Measurements from ENCODE around the gene DHCR24.

Gene DHCR24

GRCh38 chr1:54863267-54863665, 23.7 kb downstream of the DHCR24 start:
- DNase-seq, result no peak

GRCh38 chr1:54861070-54861761, 25.8 kb downstream of the DHCR24 start:
- no peak for DNase-seq

GRCh38 chr1:54859700-54860391, 27.1 kb downstream of the DHCR24 start:
- DNase-seq, result no peak

- no peak for DNase-seq
Measured at GRCh38 chr1:54857746-54858561, 29.0 kb downstream of the DHCR24 start.

GRCh38 chr1:54857141-54857540, 29.9 kb downstream of the DHCR24 start:
- DNase-seq, result no peak

- no peak for DNase-seq
Measured at GRCh38 chr1:54854381-54855020, 32.5 kb downstream of the DHCR24 start.

- DNase-seq, result no peak
Measured at GRCh38 chr1:54853793-54854370, 33.1 kb downstream of the DHCR24 start.

- DNase-seq, result no peak
Measured at GRCh38 chr1:54853096-54853792, 33.8 kb downstream of the DHCR24 start.

GRCh38 chr1:54851936-54852524, 35.0 kb downstream of the DHCR24 start:
- DNase-seq, result no peak

GRCh38 chr1:54851406-54851805, 35.6 kb downstream of the DHCR24 start:
- DNase-seq, result no peak

- DNase-seq, result no peak
Measured at GRCh38 chr1:54850737-54851136, 36.3 kb downstream of the DHCR24 start.

GRCh38 chr1:54850069-54850730, 36.8 kb downstream of the DHCR24 start:
- no peak for DNase-seq

- no peak for DNase-seq
Measured at GRCh38 chr1:54849219-54850068, 37.6 kb downstream of the DHCR24 start.

GRCh38 chr1:54848134-54848948, 38.7 kb downstream of the DHCR24 start:
- no peak for DNase-seq

GRCh38 chr1:54846716-54847284, 40.2 kb downstream of the DHCR24 start:
- no peak for DNase-seq

- no peak for DNase-seq
Measured at GRCh38 chr1:54846301-54846700, 40.7 kb downstream of the DHCR24 start.

- no peak for DNase-seq
Measured at GRCh38 chr1:54845772-54846171, 41.2 kb downstream of the DHCR24 start.

- DNase-seq, result no peak
Measured at GRCh38 chr1:54844564-54844963, 42.4 kb downstream of the DHCR24 start.

- no peak for DNase-seq
Measured at GRCh38 chr1:54843449-54843848, 43.5 kb downstream of the DHCR24 start.

All from stimulated activated CD4-positive, alpha-beta T cell treated with anti-CD3 and anti-CD28 coated beads, Interleukin-1b, Interleukin-23, amount 100 ng/mL, for 48 hours (primary cell).